ENCODE measurements around the gene DUSP15.

DUSP15 gene

GRCh38 chr20:31894980-31895675 is 24.8 kb upstream of the DUSP15 start:
- DNase-seq (ENCODE audit: low read depth) = peak; percentile 61

DNA sequence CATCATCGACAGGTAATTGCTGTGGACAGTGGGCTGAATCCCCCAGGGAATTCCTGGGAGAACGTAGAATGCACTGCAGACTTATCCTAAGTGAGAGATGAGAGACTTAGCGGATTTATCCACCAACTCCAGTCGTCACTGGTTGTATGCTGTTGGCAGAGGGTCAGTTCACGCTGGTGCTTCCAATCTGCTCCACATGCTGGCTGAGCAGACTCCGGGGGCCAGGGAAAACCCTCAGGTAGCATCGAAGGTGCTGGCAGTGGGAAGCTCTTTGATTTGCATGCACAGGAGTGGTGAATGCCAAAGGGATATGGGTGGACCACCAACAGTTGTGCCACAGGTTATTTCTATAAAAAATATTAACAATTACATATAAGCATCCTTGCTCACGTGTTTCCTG is 20.3 kb upstream of the DUSP15 start:
- DNase-seq (ENCODE audit: low read depth) = no peak

- no peak for DNase-seq (ENCODE audit: low read depth)
Measured at GRCh38 chr20:31883829-31884228, 13.5 kb upstream of the DUSP15 start.

DNA sequence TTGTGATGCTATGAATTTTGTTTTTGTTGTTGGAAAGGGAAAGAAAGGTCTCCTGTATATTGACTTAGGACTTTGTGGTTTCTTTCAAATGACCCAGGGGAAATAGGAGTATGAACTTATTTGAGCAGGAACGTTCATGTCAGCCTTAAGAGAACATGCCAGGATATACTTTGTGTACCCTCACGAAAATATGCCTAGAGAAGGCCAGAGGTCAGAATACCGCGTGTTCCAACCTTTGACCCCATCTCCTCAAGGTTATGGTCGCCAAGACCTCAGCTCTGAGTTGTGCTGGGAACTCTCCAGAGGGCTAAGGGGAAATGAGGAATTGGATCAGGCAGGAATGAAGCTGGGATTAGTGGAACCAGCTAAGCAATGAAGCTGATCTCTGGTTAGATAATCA is 11.6 kb upstream of the DUSP15 start:
- DNase-seq (ENCODE audit: low read depth) = no peak

GRCh38 chr20:31879143-31879987 is 9.0 kb upstream of the DUSP15 start:
- peak; percentile 95 for DNase-seq (ENCODE audit: low read depth)

DNA sequence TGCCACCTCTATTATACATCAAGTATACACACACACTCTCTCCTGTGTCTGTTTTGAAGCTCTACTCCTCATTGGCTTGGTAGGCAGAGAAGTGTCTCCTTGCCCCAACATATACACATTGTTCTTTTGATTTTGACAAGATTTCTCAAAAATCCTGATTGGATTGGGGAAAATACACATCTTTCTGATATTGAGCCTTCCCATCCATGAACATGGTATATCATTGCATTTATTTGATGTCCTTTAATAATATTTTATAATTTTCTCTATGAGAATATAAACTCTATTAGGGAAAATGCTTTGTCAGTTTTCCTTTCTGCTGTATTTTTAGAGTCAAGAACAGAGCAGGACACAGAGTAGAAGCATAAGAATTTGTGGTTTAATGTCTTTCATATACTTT is 7.4 kb upstream of the DUSP15 start:
- DNase-seq (ENCODE audit: low read depth) = no peak

GRCh38 chr20:31875671-31876070 is 5.3 kb upstream of the DUSP15 start:
- no peak for DNase-seq (ENCODE audit: low read depth)

- DNase-seq (ENCODE audit: low read depth) = no peak
Measured at GRCh38 chr20:31872406-31872805, 2.1 kb upstream of the DUSP15 start.

DNA sequence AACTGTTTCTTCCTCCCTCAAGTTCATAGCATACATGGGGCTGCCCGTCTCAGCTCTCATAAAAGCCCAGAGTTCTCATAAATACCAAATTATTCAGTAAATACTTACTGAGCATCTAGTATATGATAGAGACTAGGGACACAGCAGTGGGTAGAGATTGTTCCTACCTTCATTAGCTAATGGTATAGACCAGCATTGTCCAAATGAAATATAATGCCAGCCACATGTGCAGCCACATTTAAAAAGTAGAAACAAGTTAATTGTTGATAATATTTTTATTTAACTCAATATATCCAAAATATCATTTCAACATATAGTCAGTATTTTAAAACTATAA is 1.3 kb upstream of the DUSP15 start:
- DNase-seq (ENCODE audit: low read depth) = no peak

DNA sequence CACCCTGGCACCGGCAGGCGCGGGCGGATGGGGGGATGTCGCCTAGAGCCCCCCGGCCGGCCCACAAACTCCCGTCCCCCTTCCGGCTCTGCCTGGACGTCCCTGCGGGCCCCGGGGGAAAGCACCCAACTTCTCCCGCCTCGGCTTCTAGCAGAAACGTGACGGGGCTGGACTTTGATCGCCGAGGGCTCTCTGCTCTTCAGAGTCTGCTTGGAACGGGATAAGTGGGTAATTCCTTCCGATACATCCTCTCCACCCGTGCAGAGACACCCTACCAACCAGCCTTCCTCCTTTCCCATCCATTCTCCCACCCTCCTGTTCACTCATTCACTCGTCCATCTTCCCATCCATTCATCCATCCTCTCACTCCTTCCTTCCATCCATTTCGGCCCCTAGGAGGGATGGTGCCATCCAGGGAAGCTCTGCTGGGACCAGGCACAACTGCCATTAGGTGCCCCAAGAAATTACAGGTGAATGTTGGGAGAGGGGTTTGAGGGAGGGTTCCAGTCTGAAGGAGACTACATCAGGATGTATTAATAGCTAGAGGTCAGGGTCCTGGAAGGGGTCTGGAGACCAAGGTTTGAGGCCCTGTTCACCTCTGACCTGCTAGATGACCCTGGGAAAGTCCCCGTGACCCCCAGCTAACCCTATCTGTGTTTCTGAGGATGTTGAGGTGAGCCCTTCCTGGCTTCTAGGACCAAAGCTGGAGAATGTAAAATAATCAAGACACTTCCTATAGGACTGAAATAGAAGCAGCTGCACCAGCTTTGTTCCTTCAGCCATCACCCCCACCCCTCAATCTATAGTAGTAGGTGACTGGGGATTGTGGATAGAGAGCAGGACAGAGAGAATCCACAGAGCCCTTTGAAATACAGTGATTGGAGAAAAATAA is 645 bp upstream of the DUSP15 start:
- DNase-seq (ENCODE audit: low read depth) = no peak

DNA sequence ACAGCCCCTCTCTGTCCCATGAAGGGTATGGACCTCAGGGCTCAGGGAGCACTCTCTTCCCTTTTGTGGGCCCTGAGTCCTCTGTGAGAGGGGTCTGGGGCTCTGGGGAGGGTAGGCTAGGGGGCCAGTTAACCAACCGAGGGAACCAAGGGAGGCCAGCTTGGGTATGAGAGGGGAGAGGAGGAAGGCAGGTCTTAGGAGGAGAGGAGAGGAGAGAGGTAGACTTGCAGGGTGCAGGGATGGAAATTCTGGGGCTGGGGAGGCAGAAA is 720 bp downstream of the DUSP15 start:
- no peak for DNase-seq (ENCODE audit: low read depth)

- no peak for DNase-seq (ENCODE audit: low read depth)
Measured at GRCh38 chr20:31868853-31869672, 1.3 kb downstream of the DUSP15 start.

- DNase-seq (ENCODE audit: low read depth) = no peak
Measured at GRCh38 chr20:31866221-31866620, 4.1 kb downstream of the DUSP15 start.

DNA sequence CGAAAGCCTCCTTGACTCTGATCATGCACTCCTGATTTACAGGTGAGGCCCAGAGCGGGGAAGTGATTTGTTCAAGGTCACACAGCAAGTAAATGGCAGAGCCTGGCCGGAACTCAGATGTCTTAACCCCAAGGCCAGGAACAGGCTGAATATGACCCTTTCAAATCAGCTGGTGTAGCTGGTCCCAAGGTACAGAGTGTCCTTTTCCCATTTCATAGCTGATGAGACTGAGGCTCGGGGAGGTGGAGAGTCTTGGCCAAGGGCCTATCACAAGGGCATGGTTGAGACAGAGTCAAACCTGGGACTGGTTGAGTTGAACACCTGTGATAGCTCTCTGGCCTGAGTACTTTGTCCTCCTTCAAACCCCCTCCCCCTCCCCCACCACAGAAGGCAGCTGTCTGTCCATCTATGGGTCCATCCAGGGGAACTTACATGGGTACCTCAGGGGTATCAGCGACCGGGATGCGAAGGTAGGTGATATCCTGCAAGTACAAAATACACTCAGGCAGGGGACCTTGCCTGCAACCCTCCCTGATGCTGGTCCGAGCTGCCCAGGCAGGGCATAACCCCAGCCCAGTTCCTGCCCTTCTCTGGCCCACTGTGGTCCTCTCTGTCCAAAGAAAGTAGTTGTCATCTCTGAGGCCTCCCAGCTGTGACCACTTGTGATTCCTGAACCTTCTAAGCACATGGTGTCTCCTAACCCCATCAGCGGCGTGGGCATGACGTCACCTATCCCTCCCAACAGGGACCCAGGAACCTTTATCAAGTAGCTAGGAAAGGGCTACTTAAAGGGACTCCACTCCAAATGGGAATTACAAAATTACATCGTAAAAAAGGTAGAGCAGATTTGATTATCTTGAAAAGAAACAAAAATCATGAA is 5.6 kb downstream of the DUSP15 start:
- no peak for DNase-seq (ENCODE audit: low read depth)

DNA sequence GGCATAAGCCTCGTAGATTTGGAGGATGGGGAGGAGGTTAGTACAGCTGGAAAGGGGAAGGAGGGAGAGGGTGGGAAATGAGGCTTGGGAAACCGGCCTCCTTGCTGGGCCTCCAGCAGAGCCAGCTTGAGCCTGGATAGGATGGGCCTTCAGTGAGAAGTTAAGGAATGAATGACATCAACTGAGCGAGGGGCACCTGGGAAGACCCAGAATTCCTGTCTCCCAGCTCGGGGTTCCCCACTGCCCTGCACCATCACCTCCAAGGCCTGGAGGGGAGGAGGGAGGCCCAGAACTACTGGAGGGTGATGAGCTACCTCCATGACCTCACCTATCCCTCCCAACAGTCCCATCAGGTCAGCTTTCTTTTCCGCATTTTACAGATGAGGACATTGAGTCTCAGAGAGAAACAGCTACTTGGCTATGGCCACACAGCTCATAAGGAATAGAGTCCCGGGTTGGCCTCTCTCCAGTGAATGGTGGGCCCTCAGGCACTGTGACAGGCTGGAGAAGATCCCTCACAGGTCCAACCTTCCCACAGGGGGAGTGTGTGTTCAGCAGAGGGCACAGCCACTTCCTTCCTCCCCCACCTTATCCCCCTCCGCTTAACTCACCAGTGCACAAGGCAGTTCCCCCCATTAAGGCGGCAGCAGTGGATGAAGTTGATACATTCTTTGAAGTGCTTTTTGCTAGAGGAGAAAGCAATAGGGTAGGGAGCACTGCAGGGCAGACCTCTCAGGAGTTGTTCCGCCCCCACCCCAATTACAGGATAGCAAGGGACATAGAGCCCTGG is 6.8 kb downstream of the DUSP15 start:
- no peak for DNase-seq (ENCODE audit: low read depth)

- no peak for DNase-seq (ENCODE audit: low read depth)
Measured at GRCh38 chr20:31862506-31862905, 7.8 kb downstream of the DUSP15 start.

GRCh38 chr20:31862157-31862470 is 8.2 kb downstream of the DUSP15 start:
- DNase-seq (ENCODE audit: low read depth) = no peak

DNA sequence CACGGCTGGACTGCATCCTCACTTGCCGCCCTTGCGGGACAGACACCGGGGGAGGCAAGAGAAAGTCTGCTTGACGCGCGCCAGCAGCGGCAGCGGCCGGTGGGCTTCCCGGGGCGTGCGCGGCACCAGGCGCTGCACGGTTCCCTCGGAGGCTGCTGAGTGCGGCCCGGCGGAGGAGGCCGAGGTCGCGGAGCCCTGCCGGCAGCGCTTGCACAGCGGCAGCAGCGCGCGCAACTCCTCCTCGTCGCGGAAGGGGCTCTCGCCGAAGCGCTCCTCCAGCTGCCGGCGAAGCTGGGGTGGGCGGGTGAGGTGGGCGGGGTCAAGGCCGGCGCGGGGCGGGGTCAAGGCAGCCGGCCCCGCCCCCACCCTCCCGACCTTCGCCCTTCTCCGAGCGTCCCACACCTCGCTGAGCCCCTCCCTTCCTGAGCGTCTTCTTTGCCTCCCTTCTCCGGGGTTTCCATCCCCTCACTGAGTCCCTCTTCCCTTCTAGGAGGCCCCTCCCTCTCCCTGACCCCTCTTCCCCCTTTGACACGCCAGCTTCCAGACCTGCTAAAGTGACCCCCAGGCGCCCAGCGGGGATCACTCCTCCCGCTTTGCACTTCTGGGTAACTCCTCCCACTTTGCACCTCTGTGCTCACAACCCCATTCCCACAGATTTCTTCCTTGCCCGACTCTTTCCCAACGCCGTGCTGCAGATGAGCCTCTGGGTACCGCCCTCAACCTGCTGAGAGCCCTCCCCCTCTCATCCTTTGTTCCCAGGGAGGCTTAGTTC is 8.8 kb downstream of the DUSP15 start:
- peak; percentile 48 for DNase-seq (ENCODE audit: low read depth)

GRCh38 chr20:31861135-31861384 is 9.3 kb downstream of the DUSP15 start:
- DNase-seq (ENCODE audit: low read depth) = no peak
